GM21737 (cell line): ENCODE data around the gene CHRNB1.
A peak's percentile ranks its signal among the peaks of the same experiment; 100 is the strongest.

ENCODE experiments used
- ATAC-seq: cut with Tn5 transposase; IDR thresholded peaks from one replicate; pipeline ENCODE4 v1.9.1; 2021; ENCODE audit warnings: mild to moderate bottlenecking, moderate library complexity; ENCODE audit not compliant: unreplicated experiment

The CHRNB1 gene

GRCh38 chr17:7444682-7445618 lies at the start of gene CHRNB1:
Gene CHRNB1, plus strand, starts transcription at chr17:7445061. Its CDS starts 67 bp downstream, at chr17:7445128.
- ATAC-seq = no peak

- ATAC-seq = no peak
Observed at GRCh38 chr17:7396147-7396546, 48.7 kb upstream of the CHRNB1 start.

GRCh38 chr17:7398612-7399011 lies 46.2 kb upstream of the CHRNB1 start:
- no peak for ATAC-seq

GRCh38 chr17:7403043-7403726 lies 41.7 kb upstream of the CHRNB1 start:
- no peak for ATAC-seq

- no peak for ATAC-seq
Observed at GRCh38 chr17:7403727-7403976, 41.2 kb upstream of the CHRNB1 start.

- peak; percentile 88 for ATAC-seq
Observed at GRCh38 chr17:7403977-7404736, 40.7 kb upstream of the CHRNB1 start, which contains the start of gene TMEM256. Gene TMEM256, minus strand, starts transcription at chr17:7404097. Its CDS starts 13 bp downstream, at chr17:7404084.

GRCh38 chr17:7404737-7405349 lies 40.0 kb upstream of the CHRNB1 start:
- peak; percentile 12 for ATAC-seq

GRCh38 chr17:7405350-7406234 lies 39.3 kb upstream of the CHRNB1 start:
- ATAC-seq = no peak

GRCh38 chr17:7406235-7406825 lies 38.5 kb upstream of the CHRNB1 start:
- ATAC-seq = no peak

- ATAC-seq = no peak
Observed at GRCh38 chr17:7407082-7407481, 37.8 kb upstream of the CHRNB1 start.

- no peak for ATAC-seq
Observed at GRCh38 chr17:7407485-7408251, 37.2 kb upstream of the CHRNB1 start, which contains the start of gene NLGN2. Gene NLGN2, plus strand, starts transcription at chr17:7407845. Its CDS starts 411 bp downstream, at chr17:7408256.

GRCh38 chr17:7408252-7408727 lies 36.6 kb upstream of the CHRNB1 start:
- ATAC-seq = no peak

GRCh38 chr17:7408863-7409262 lies 36.0 kb upstream of the CHRNB1 start:
- no peak for ATAC-seq

GRCh38 chr17:7409716-7410115 lies 35.1 kb upstream of the CHRNB1 start:
- ATAC-seq = no peak

- ATAC-seq = no peak
Observed at GRCh38 chr17:7410634-7411426, 34.0 kb upstream of the CHRNB1 start.

- ATAC-seq = no peak
Observed at GRCh38 chr17:7411427-7411750, 33.5 kb upstream of the CHRNB1 start.

GRCh38 chr17:7413346-7413985 lies 31.4 kb upstream of the CHRNB1 start:
- no peak for ATAC-seq
